PC-3 (cell line): ENCODE results near the gene SH3BP5L. TPM values are rescaled to one million over a fixed set of nuclear protein-coding genes. Genes with fewer than 3 reads are reported as not detected.
"Not testable (repeated sequence)": the region's sequence is repeated elsewhere in the genome, so short reads cannot be mapped to it uniquely, and the experiment has no call there.

Source experiments
- ATAC-seq: fragments of 200-7000 bp; cut with Tn5 transposase; 2 replicates; pipeline ENCODE4 v1.9.1; 2020; ENCODE audit warnings: mild to moderate bottlenecking, moderate library complexity
- BruUV-seq: library from RNA; stranded (reverse); fragments of 400-500 nt; replicated peaks from 2 replicates; lab custom pipeline; 2021; lab: Mats Ljungman, UMichigan
- CTCF ChIA-PET: fragments of 300-600 bp; sonication (Branson Sonifier 250); formaldehyde crosslinking; loops from one replicate; lab custom pipeline; 2022; ENCODE audit warnings: antibody characterized with exemption; lab: Charles Lee
- POLR2A ChIA-PET: fragments of 300-600 bp; sonication (Branson Sonifier 250); formaldehyde crosslinking; loops from one replicate; lab custom pipeline; 2022; ENCODE audit warnings: antibody characterized with exemption; ENCODE audit not compliant: unreplicated experiment; lab: Charles Lee
- DNase-seq: peaks from one replicate; pipeline ENCODE4 v3.0.0-alpha.2; 2015
- H2AFZ ChIP-seq: fragments of 300-600 bp; sonication (generic); 2 replicates; pipeline ENCODE4 v1.6.0; 2016; ENCODE audit warnings: antibody characterized with exemption, low read length
- H3F3A ChIP-seq: fragments of 300-600 bp; sonication (generic); one replicate; pipeline ENCODE4 v1.6.0; 2017; ENCODE audit warnings: antibody characterized with exemption, low read length, control low read depth, mild to moderate bottlenecking; ENCODE audit not compliant: unreplicated experiment
- H3K27ac ChIP-seq: fragments of 300-600 bp; sonication (generic); 2 replicates; pipeline ENCODE4 v1.5.1; 2016; ENCODE audit warnings: mild to moderate bottlenecking, low read length
- H3K27me3 ChIP-seq: fragments of 300-600 bp; sonication (generic); 2 replicates; pipeline ENCODE4 v1.6.1; 2016; ENCODE audit warnings: low read length, mixed read lengths
- H3K36me3 ChIP-seq: fragments of 300-600 bp; sonication (generic); 2 replicates; pipeline ENCODE4 v1.6.1; 2016; ENCODE audit warnings: low read depth, mixed run types, low read length, mixed read lengths
- H3K4me1 ChIP-seq: fragments of 300-600 bp; sonication (generic); 2 replicates; pipeline ENCODE4 v1.5.1; 2016; ENCODE audit warnings: low read length; ENCODE audit not compliant: insufficient read depth
- H3K4me2 ChIP-seq: fragments of 300-600 bp; sonication (generic); 2 replicates; pipeline ENCODE4 v1.6.0; 2016; ENCODE audit warnings: low read length
- H3K4me3 ChIP-seq: fragments of 300-600 bp; sonication (generic); 2 replicates; pipeline ENCODE4 v1.5.1; 2016; ENCODE audit warnings: mild to moderate bottlenecking, low read length, mixed read lengths
- H3K79me2 ChIP-seq: fragments of 300-600 bp; sonication (generic); 2 replicates; pipeline ENCODE4 v1.6.1; 2017; ENCODE audit warnings: low read length, mixed read lengths
- H3K9ac ChIP-seq: fragments of 300-600 bp; sonication (generic); 2 replicates; pipeline ENCODE4 v1.6.0; 2016; ENCODE audit warnings: mild to moderate bottlenecking, low read length
- H3K9me2 ChIP-seq: fragments of 300-600 bp; sonication (generic); replicated peaks from 2 replicates; pipeline ENCODE4 v1.6.1; 2016; ENCODE audit warnings: mixed run types, low read length, mixed read lengths
- H3K9me3 ChIP-seq: fragments of 300-600 bp; sonication (generic); 2 replicates; pipeline ENCODE4 v1.6.1; 2016; ENCODE audit warnings: low read length, mixed read lengths
- H4K20me1 ChIP-seq: fragments of 300-600 bp; sonication (generic); 2 replicates; pipeline ENCODE4 v1.6.1; 2016; ENCODE audit warnings: low read length, mixed read lengths
- EZH2 ChIP-seq: fragments of 300-600 bp; sonication (generic); IDR thresholded peaks from one replicate; pipeline ENCODE4 v1.6.1; 2017; ENCODE audit warnings: antibody characterized with exemption, mild to moderate bottlenecking, low read length; ENCODE audit not compliant: unreplicated experiment
- EZH2phosphoT487 ChIP-seq: fragments of 300-600 bp; sonication (generic); IDR thresholded peaks from 2 replicates; pipeline ENCODE4 v1.6.1; 2018; ENCODE audit warnings: mild to moderate bottlenecking, antibody characterized with exemption, low read length, borderline replicate concordance
- intact Hi-C: fragments of 100-400 bp; cut with micrococcal nuclease; formaldehyde crosslinking; loops from 2 replicates; pipeline ENCODE4 v1.9.0; 2023
- total RNA-seq: library from RNA; depleted of rRNA; stranded (reverse); fragments of >200 nt; gene quantifications from 2 replicates; pipeline ENCODE4 v1.2.3, GENCODE V29; 2014
- TF ChIP-seq, protein P1 (sequence below): fragments of 300-600 bp; sonication (generic); conservative IDR thresholded peaks from 2 replicates; pipeline ENCODE4 v1.5.1; 2017; ENCODE audit warnings: antibody characterized with exemption, low read depth, mild to moderate bottlenecking, low read length

The SH3BP5L gene
- total RNA-seq, 1 experiment from 2014 or later = 63.5 TPM

DNA sequence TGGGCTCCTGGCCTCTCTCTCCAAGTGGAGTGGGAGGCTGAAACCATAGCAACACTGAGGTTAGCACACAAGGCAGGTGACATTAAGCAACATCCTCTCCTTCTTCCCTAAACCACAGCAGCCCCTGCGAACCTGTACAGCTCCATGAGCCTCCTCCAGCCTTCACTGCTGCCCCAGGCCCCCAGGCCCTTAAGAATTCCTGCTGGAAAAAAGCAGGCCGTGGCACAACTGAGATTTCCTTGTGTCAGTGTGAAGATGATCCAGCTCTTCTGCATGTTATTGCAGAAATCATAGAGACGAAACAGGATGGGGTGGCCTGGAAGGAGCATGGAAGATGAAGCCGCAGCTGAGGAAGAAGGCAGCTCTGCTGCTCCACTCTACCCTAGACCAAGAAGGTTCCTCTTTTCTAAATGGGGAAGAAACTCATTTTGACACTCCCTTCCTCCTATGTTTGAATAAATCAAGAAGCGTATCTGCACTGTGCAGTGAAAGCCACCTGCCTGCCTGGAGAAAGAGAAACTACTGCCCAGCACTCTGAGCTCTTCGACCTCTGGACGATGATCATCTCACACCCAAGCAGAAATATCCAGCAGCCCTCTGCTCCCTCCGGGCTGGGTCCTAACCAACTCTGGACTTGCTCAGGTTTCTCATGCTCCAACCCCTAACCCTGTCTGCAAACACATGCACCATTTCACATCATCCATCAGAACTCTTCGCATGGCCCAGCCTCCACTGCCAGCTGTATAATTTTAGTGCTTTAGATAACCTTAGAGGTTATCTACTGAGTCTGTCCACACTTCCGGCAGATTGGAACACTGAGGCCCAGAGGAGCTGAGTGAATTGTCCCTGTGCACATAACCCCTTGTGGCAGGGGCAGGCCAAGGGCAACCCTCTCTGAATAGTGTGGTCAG is 20.7 kb downstream of the SH3BP5L start:
- intact Hi-C loops = no loop called here
- ChIA-PET CTCF (no interaction called here), POLR2A (interaction anchor here (0.6 kb wide), 1 partner anchor 743 kb away, joined by 5 read pairs; no protein-coding TSS in a partner anchor)
- H3K9ac ChIP-seq = no peak overlapping the region
- no peak overlapping the region for H2AFZ ChIP-seq
- no peak for DNase-seq
- H3K27me3 ChIP-seq = no peaks in the 10 kb centered on the region
- TF ChIP-seq EZH2 (no peak), EZH2phosphoT487 (no peak)
- TF ChIP-seq, protein P1, sequence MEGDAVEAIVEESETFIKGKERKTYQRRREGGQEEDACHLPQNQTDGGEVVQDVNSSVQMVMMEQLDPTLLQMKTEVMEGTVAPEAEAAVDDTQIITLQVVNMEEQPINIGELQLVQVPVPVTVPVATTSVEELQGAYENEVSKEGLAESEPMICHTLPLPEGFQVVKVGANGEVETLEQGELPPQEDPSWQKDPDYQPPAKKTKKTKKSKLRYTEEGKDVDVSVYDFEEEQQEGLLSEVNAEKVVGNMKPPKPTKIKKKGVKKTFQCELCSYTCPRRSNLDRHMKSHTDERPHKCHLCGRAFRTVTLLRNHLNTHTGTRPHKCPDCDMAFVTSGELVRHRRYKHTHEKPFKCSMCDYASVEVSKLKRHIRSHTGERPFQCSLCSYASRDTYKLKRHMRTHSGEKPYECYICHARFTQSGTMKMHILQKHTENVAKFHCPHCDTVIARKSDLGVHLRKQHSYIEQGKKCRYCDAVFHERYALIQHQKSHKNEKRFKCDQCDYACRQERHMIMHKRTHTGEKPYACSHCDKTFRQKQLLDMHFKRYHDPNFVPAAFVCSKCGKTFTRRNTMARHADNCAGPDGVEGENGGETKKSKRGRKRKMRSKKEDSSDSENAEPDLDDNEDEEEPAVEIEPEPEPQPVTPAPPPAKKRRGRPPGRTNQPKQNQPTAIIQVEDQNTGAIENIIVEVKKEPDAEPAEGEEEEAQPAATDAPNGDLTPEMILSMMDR = no peak
- no peaks in the 10 kb centered on the region for H3K79me2 ChIP-seq
- no peaks in the 10 kb centered on the region for H3K36me3 ChIP-seq
- H3F3A ChIP-seq = no peaks in the 10 kb centered on the region
- H3K4me1 ChIP-seq = peaks cover under 1% of the 10 kb centered on the region
- H4K20me1 ChIP-seq = no peaks in the 10 kb centered on the region
- H3K4me3 ChIP-seq = no peak overlapping the region
- H3K9me2 ChIP-seq = no peaks in the 10 kb centered on the region
- H3K27ac ChIP-seq = no peak overlapping the region
- no peak for ATAC-seq
- no peak overlapping the region for H3K4me2 ChIP-seq
- no TSS peak for BruUV-seq
- H3K9me3 ChIP-seq = no peaks in the 10 kb centered on the region

- H3K4me3 ChIP-seq, H3K27ac ChIP-seq, H3K36me3 ChIP-seq, DNase-seq, H3K9me3 ChIP-seq, H3K9ac ChIP-seq, intact Hi-C loops, H3K4me1 ChIP-seq, ATAC-seq, H4K20me1 ChIP-seq, H3K4me2 ChIP-seq, H3K9me2 ChIP-seq, H2AFZ ChIP-seq, H3K79me2 ChIP-seq, POLR2A ChIA-PET, BruUV-seq, H3K27me3 ChIP-seq, H3F3A ChIP-seq, CTCF ChIA-PET: not testable (repeated sequence)
Observed at GRCh38 chr1:248803501-248803900, 22.2 kb downstream of the SH3BP5L start.

DNA sequence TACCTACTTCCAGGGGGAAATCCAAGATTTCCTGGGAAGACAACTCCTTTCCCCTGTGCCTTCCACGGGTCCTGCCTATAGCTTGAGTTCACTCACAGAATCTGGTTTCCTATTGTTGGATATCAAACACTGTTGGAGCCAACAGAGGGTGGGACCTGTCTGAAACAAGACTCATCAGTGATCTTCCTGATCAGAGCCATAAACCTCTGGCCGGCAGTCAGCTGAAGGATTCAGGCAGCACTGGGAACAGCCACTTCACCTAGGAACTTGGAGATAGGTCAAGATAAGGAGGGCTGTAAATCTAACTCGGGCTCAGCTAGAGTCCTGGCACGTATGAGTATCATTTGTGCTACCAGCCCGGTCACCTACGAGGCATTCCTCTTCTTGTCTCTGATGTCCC is 23.3 kb downstream of the SH3BP5L start:
- intact Hi-C loops = no loop called here
- H3K4me1 ChIP-seq = no peaks in the 10 kb centered on the region
- no peaks in the 10 kb centered on the region for H3K36me3 ChIP-seq
- no peaks in the 10 kb centered on the region for H3K27me3 ChIP-seq
- ATAC-seq (no peak), DNase-seq (no peak)
- BruUV-seq = no TSS peak
- H3K4me3 ChIP-seq = no peak overlapping the region
- H3F3A ChIP-seq = no peaks in the 10 kb centered on the region
- no peaks in the 10 kb centered on the region for H3K9me2 ChIP-seq
- H3K79me2 ChIP-seq = no peaks in the 10 kb centered on the region
- H3K9ac ChIP-seq = no peak overlapping the region
- no peak overlapping the region for H3K4me2 ChIP-seq
- POLR2A ChIA-PET = no interaction called here
- CTCF ChIA-PET = no interaction called here
- H4K20me1 ChIP-seq = no peaks in the 10 kb centered on the region
- TF ChIP-seq EZH2phosphoT487 (no peak), EZH2 (no peak)
- TF ChIP-seq, protein P1 = no peak
- no peak overlapping the region for H2AFZ ChIP-seq
- H3K9me3 ChIP-seq = no peaks in the 10 kb centered on the region
- H3K27ac ChIP-seq = no peak overlapping the region
